ENCODE results near the gene HSD17B2. TPM values are rescaled to one million over a fixed set of nuclear protein-coding genes. Genes with fewer than 3 reads are reported as not detected.
A peak's percentile ranks its signal among the peaks of the same experiment; 100 is the strongest.

Gene HSD17B2
- total RNA-seq, 2 experiments from 2014 or later = not detected

DNA sequence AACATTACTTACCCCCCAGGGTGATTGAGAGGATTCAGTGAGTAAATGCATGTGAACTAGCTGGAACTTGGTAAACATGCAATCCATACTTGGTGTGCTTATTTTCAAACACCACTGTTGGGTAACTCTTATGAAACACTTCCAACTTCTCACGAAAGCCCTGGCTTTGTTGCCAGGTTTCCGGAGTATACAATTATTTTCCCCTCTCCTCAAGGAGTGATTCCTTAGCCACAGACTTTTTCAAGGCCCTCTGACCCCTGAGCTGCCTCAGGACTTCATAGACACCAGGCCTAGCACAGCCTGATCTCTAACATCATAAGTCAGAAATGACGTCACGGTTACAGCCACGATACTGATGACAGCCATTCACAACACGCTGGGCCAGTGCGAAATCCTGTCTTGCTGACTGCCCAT lies 27.6 kb downstream of the HSD17B2 start:
- Mint-ChIP-seq H3K9me3 (no peaks in the 10 kb centered on the region), H3K4me3 (no peak overlapping the region), H3K36me3 (no peaks in the 10 kb centered on the region), H3K27me3 (peaks cover 16% of the 10 kb centered on the region), H3K4me1 (no peaks in the 10 kb centered on the region), H3K27ac (no peak overlapping the region)
- ATAC-seq (ENCODE audit: low read depth) (no peak), DNase-seq (no peak)
- POLR2A ChIA-PET = no interaction called here

DNA sequence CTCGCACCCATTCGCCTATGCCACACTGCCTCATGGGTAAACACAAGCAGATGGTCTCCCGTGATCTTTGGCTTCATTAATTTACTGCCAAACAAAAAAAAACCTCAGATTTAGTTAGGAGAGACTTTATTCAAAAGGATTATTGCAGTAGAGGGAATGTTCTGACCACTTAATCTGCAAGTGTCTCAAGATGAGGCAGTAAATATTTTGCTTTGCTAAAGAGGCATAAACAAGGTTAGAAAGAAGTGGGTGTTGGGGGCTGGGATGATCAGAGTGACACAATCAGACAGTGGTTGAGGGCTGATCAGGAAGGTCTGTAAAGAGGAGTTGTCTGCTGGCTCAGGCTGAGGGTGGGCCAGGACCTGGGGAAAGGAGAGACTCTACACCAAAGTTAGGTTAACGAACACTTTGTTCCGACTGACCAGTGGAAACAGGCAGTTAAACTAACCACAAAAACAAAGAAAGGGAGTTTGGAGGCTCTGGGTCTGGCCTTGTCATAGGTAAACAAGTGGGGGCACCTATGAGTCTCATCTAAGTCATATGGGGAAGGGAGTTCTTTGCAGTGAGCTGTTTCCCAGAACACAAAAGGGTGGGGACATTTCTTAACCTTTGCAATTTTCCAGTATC lies 28.5 kb downstream of the HSD17B2 start:
- H3K4me1 Mint-ChIP-seq = no peaks in the 10 kb centered on the region
- DNase-seq = no peak
- H3K36me3 Mint-ChIP-seq = no peaks in the 10 kb centered on the region
- H3K4me3 Mint-ChIP-seq = no peak overlapping the region
- peaks cover 23% of the 10 kb centered on the region for H3K27me3 Mint-ChIP-seq
- no peaks in the 10 kb centered on the region for H3K9me3 Mint-ChIP-seq
- no peak overlapping the region for H3K27ac Mint-ChIP-seq
- POLR2A ChIA-PET = no interaction called here
- no peak for ATAC-seq (ENCODE audit: low read depth)

DNA sequence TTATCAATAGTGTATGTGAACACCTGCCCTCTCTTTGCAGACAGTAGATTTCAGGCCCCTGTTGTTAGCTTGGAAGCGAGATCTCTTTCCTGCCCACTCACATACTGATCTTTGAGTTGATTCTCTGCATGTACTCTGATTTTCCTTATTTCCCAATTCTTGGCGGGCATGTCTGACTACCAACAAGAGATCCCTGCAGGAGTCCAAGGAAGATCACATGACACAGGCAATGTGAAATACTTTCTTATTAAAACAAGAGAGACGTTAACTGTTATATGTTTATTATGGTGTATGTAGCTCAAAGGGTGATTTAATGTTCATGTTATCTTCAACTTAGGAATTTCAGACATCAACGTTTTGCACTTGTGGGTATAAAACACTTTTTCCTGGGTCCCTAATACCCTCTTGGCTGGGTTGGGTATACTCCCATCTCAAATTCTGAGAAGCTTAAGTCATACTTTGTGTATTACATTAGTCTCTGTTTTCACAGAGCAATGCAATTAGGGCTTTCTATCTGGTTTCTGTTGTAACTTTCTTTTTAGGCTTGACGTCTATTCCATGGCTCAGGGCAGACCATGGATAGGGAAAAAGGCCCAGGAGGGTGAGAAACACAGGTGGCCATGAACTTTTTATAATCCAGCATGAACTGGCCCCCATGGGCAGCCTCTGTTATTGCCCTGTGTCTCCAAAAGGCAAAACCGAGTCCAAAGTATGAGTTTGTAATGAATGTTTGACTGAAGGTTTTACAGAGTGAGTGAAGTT lies 32.2 kb downstream of the HSD17B2 start:
- Mint-ChIP-seq H3K4me3 (no peak overlapping the region), H3K9me3 (no peaks in the 10 kb centered on the region), H3K27me3 (peaks cover 19% of the 10 kb centered on the region), H3K36me3 (no peaks in the 10 kb centered on the region), H3K4me1 (no peaks in the 10 kb centered on the region), H3K27ac (no peak overlapping the region)
- no peak for DNase-seq
- ATAC-seq (ENCODE audit: low read depth) = no peak
- POLR2A ChIA-PET = no interaction called here

DNA sequence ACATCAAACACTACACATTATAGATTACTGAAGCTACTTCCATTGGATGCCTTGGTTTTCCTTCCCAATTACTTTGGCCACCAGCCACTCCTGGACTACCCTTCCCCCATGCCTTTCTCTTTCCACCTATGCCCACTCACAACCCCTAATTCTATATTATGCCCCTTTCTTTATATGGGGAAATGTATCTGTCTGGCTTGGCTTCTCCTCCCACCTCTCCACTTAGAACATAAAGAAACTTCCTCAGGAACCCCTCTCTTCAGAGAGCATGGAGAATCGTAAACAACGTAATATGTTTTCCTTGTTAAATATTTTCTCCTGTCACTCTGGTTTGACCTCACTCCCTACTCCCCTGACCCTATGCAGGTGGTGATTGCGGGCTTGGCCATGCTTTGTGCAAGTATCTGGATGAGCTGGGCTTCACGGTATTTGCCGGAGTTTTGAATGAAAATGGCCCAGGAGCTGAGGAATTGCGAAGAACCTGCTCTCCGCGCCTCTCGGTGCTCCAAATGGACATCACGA lies 32.8 kb downstream of the HSD17B2 start:
- POLR2A ChIA-PET = no interaction called here
- no peak overlapping the region for H3K27ac Mint-ChIP-seq
- H3K27me3 Mint-ChIP-seq = peaks cover 19% of the 10 kb centered on the region
- H3K36me3 Mint-ChIP-seq = no peaks in the 10 kb centered on the region
- ATAC-seq (ENCODE audit: low read depth) (no peak), DNase-seq (no peak)
- no peak overlapping the region for H3K4me3 Mint-ChIP-seq
- no peaks in the 10 kb centered on the region for H3K4me1 Mint-ChIP-seq
- H3K9me3 Mint-ChIP-seq = no peaks in the 10 kb centered on the region

DNA sequence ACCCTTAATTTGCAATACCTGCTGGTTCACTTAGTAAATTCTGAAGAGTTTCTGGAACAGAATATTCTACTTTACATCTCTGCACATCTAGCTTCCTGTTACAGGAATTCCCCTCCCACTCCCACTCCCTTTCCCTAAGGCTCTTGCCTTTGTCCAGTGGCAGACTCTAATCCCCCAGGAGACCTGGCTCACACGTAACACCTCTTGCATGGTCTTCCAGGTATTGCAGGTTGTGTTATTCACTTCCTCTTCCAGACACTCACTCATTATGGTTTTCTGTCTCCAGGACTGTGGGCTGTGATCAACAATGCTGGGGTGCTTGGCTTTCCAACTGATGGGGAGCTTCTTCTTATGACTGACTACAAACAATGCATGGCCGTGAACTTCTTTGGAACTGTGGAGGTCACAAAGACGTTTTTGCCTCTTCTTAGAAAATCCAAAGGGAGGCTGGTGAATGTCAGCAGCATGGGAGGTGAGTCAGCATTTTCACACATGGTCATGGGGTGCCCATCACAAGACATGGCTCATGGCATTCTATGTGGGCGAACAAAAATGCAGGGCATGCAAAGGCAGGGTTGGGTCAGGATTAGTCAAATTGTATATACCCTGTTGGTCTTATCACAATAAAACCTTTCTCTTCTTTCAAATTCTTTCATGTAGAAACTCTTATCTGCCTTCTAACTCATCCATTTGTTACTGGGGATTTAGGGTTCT lies 35.8 kb downstream of the HSD17B2 start:
- no peak overlapping the region for H3K4me3 Mint-ChIP-seq
- POLR2A ChIA-PET = no interaction called here
- H3K36me3 Mint-ChIP-seq = no peaks in the 10 kb centered on the region
- no peaks in the 10 kb centered on the region for H3K4me1 Mint-ChIP-seq
- peaks cover 24% of the 10 kb centered on the region for H3K27me3 Mint-ChIP-seq
- no peak overlapping the region for H3K27ac Mint-ChIP-seq
- no peak for DNase-seq
- no peak for ATAC-seq (ENCODE audit: low read depth)
- peaks cover 2% of the 10 kb centered on the region for H3K9me3 Mint-ChIP-seq

DNA sequence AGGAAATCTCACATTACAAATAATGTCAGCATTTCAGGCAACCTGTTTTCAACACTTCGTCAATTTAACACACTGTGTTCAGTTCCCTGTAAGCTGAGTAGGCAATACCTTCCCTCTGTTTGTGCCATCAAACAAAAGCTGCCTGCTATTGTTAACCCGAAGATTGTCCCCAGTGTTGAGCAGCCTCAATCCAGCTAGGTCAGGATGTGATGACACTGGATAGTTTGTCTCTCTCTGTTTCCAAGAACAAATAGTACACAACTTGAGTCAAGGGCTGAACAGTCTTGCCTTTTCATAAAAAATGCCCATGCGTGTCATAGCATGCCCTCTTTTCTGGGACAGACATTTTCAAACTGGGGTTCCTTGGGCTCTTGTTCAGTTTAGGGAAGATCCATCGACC lies 36.4 kb downstream of the HSD17B2 start:
- Mint-ChIP-seq H3K4me1 (no peaks in the 10 kb centered on the region), H3K36me3 (no peaks in the 10 kb centered on the region), H3K27me3 (peaks cover 27% of the 10 kb centered on the region), H3K9me3 (peaks cover 2% of the 10 kb centered on the region), H3K4me3 (no peak overlapping the region), H3K27ac (no peak overlapping the region)
- no peak for DNase-seq
- no peak for ATAC-seq (ENCODE audit: low read depth)
- POLR2A ChIA-PET = no interaction called here

DNA sequence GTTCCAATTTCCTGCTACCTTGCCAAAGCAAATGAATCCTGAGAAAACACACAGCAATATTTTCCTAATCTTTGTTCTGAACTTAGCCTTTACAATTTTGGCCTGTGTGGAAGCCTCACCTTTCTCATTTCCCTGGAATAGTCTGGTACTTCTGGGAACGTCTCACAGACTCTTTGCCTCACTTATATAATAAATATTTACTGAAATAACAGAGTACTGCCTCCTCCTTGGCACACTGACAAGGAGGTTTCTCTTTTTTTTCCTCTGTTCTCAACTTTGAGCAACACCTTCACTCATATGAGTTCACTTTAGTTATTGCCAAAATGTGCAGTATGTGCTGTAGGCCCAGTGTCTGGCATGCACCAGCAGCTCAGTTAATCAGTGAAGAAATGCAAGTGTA lies 37.3 kb downstream of the HSD17B2 start:
- Mint-ChIP-seq H3K27ac (no peak overlapping the region), H3K9me3 (peaks cover 2% of the 10 kb centered on the region), H3K27me3 (peaks cover 32% of the 10 kb centered on the region), H3K4me3 (no peak overlapping the region), H3K36me3 (no peaks in the 10 kb centered on the region), H3K4me1 (no peaks in the 10 kb centered on the region)
- no peak for DNase-seq
- POLR2A ChIA-PET = no interaction called here
- no peak for ATAC-seq (ENCODE audit: low read depth)

DNA sequence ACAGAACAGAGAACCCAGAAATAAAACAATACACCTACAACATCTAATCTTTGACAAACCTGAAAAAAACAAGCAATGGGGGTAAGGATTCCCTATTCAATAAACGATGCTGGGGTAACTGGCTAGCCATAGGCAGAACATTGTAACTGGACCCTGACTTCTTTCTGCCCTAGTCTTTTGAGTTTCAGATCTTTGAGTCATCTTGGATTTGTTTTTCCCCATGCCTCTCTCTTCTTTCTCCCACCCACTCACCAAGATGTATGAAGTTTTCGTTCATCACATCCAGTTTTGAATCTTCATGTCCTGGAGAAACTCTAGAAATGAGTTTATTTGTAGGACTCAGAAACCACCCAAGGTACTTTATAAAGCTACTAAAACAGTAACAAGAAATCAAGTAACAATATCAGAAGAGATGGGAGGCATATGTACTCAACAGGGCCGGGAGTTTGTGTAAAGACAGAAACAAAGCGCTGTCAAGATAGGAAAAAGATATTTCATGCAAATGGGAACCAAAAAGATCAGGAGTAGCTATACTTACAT lies 39.0 kb downstream of the HSD17B2 start:
- Mint-ChIP-seq H3K27me3 (peaks cover 34% of the 10 kb centered on the region), H3K27ac (no peak overlapping the region), H3K4me1 (no peaks in the 10 kb centered on the region), H3K9me3 (peaks cover 2% of the 10 kb centered on the region), H3K4me3 (no peak overlapping the region), H3K36me3 (no peaks in the 10 kb centered on the region)
- no peak for ATAC-seq (ENCODE audit: low read depth)
- POLR2A ChIA-PET = no interaction called here
- no peak for DNase-seq

DNA sequence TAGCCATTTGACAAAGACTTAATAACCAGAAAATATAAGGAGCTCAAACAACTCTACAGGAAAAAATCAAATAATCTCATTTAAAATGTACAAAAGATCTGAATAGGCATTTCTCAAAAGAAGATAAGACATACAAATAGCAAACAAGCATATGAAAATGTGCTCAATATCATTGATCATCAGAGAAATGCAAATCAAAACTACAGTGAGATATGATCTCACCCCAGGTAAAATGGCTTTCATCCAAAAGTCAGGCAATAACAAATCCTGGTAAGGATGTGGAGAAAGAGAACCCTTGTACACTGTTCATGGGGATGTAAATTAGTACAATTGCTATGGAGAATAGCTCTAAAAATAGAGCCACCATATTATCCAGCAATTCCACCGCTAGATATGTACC lies 43.1 kb downstream of the HSD17B2 start:
- Mint-ChIP-seq H3K9me3 (peaks cover 2% of the 10 kb centered on the region), H3K27ac (no peak overlapping the region)
- POLR2A ChIA-PET = no interaction called here

DNA sequence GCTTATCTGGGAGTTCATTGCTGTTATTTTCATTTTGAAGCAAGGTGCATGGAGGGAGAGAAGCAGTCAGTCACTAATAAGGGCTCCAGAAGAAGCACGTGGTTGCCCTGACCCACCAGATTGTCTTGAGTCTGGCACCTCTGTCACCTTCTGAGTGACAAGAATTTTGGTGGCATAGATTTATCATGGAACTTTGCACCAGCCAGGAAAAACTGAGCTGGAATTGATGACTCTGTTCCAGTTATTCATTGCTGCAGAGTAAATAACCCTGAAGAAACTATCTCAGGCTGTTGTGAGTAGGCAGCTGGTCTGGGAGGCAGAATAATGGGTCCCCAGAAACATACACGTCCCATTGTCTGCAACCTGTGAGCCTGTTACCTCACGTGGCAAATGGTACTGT lies 44.8 kb downstream of the HSD17B2 start:
- no peak overlapping the region for H3K27ac Mint-ChIP-seq
- H3K4me1 Mint-ChIP-seq = peaks cover 8% of the 10 kb centered on the region
- POLR2A ChIA-PET = no interaction called here

More for the DNA sequence above, 43.1 kb downstream of the HSD17B2 start:
- no peak for DNase-seq
- Mint-ChIP-seq H3K27me3 (peaks cover 54% of the 10 kb centered on the region), H3K36me3 (no peaks in the 10 kb centered on the region), H3K4me3 (no peak overlapping the region), H3K4me1 (peaks cover 8% of the 10 kb centered on the region)
- no peak for ATAC-seq (ENCODE audit: low read depth)

DNA sequence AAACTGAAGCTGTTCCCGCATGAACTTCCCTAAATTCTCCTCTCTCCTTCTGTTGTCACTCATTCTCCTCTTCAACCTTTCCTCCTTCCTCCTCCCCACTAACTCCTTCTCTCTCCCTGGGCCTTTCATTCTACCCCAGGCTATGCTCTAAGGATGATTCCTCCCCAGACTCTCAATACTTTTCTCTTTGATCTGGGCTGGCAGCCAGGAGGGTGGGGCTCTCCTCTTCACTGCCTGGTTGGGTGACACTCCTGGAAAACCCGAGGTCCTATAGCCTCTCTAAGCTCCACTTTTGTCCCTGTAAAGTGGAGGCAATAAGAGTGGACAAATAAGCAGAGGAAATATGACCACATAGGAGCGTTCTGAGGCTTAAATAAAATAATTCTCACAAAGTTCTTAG lies 46.2 kb downstream of the HSD17B2 start:
- ATAC-seq (ENCODE audit: low read depth) (no peak), DNase-seq (no peak)
- H3K4me1 Mint-ChIP-seq = peaks cover 8% of the 10 kb centered on the region
- no peak overlapping the region for H3K27ac Mint-ChIP-seq
- H3K9me3 Mint-ChIP-seq = no peaks in the 10 kb centered on the region
- POLR2A ChIA-PET = no interaction called here
- no peak overlapping the region for H3K4me3 Mint-ChIP-seq
- peaks cover 49% of the 10 kb centered on the region for H3K27me3 Mint-ChIP-seq
- no peaks in the 10 kb centered on the region for H3K36me3 Mint-ChIP-seq

More for the DNA sequence above, 44.8 kb downstream of the HSD17B2 start:
- Mint-ChIP-seq H3K4me3 (no peak overlapping the region), H3K9me3 (no peaks in the 10 kb centered on the region), H3K36me3 (no peaks in the 10 kb centered on the region), H3K27me3 (peaks cover 48% of the 10 kb centered on the region)
- no peak for DNase-seq
- no peak for ATAC-seq (ENCODE audit: low read depth)

DNA sequence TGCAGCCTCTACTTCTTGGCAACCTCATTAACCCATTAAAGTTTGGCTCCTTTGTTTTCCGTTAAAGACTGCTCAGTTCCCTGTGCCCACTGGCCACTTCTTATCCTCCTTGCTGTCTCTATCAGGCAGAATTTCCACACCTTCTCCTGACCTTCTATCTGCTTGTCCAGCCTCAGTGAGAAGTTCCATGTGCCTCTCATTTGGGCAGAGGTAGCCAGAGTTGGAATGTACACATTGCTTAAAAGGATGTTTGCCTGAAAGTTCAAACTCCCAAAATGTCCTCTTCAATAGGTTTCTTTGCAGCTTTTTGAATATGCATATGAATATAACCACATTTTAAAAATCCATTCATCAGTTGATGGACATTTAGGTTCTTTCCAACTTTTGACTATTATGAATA lies 47.0 kb downstream of the HSD17B2 start:
- H3K27me3 Mint-ChIP-seq = peaks cover 47% of the 10 kb centered on the region
- H3K27ac Mint-ChIP-seq = no peak overlapping the region

DNA sequence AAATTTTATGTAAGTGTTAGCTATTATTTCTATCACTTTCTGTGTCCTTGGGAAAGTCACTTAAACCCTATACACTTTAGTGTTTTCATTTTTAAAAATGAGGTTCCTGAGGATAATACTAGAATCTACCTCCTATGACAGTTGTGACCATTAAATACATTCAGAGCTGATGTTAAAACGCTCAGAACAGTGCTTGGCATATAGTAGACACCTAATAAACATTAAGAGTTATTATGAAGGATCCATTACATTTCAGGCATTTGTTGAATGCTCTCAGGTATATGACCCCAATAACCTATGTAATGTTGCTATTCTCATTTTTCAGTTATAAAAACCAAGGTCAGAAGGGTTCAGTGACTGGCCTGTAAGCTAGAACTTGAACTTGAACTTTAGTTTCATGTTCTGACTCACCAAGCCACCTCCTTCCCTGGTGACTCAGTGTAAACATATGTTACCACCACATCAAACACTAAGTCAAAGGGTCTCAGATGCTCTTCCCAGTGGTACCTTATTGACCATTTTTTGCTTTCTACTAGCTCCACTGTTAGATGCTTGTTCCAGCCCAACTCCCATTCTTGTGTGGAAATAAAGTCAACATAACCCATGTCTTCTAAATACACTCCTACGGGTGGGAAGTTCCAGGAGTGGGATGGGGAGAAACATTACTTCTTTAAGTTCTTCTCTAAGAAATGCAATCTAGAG lies 47.6 kb downstream of the HSD17B2 start:
- H3K27ac Mint-ChIP-seq = no peak overlapping the region
- H3K36me3 Mint-ChIP-seq = no peaks in the 10 kb centered on the region
- ATAC-seq (ENCODE audit: low read depth) (peak; percentile 75), DNase-seq (no peak)
- H3K4me1 Mint-ChIP-seq = peaks cover 8% of the 10 kb centered on the region
- POLR2A ChIA-PET = no interaction called here
- H3K27me3 Mint-ChIP-seq = peaks cover 50% of the 10 kb centered on the region
- no peaks in the 10 kb centered on the region for H3K9me3 Mint-ChIP-seq
- H3K4me3 Mint-ChIP-seq = no peak overlapping the region

More for the DNA sequence above, 47.0 kb downstream of the HSD17B2 start:
- no peaks in the 10 kb centered on the region for H3K9me3 Mint-ChIP-seq
- ATAC-seq (ENCODE audit: low read depth) (no peak), DNase-seq (no peak)
- no peak overlapping the region for H3K4me3 Mint-ChIP-seq
- H3K36me3 Mint-ChIP-seq = no peaks in the 10 kb centered on the region
- H3K4me1 Mint-ChIP-seq = peaks cover 8% of the 10 kb centered on the region
- POLR2A ChIA-PET = no interaction called here
